ENCODE data around the gene PCYOX1L.

The PCYOX1L gene

DNA sequence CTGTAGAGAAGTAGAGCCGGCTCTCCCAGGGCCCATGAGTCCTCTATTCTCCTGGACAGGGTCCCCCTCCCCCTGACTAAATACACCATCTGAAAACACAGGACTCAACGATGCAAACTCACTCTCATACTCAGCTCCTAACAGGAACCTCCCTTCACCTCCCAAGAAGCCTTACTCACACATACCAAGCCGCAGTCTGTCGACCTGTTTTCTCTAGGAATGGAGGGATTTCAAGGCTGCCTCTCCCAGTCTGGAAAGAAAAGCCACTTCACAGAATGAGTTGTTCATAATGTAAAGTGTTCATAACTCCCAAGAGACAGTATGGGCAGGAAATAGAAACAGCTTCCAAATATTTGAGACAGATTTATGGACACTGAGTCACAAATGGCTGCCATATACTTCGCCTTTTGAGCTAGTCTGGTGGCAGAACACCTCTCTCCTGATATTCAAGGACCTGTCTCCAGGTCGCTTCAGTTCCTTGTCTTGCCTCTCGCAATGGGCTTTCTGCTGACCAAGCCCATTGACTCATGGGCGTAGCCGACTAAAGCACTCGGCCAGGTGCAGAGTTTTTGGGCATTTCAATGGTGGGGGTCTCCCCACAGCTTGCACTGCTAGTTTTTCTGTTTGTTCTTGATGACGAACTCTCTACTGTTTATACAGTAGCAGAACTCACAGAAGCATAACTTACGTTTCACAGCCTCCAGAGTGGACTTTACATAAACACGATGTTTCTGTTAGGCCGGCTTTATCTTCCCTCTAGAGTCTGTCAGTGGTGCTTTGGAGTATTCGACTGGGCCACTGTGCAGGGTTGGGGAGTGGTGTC is 46.3 kb downstream of the PCYOX1L start:
- Histone ChIP-seq H3K4me1 (peaks cover 8 to 45% (median 36%) of the 10 kb centered on the region in 10 experiments; a peak in 18 of 20 replicates), H3K9me3 (replicated peaks in 1 of 11) (no peaks in the 10 kb centered on the region), H3K4me2 (peak overlapping the region in 5 of 11 experiments; percentile 10 to 56 (median 39); a peak in 5 of 22 replicates), H3K4me3 (no peak overlapping the region), H3K9ac (no peak overlapping the region), H3K36me3 (no peaks in the 10 kb centered on the region), H3K27me3 (no peaks in the 10 kb centered on the region), H4K20me1 (no peaks in the 10 kb centered on the region), H3K27ac (no peak overlapping the region)
- TF ChIP-seq Cebpa-rat (IDR thresholded peaks at IDR 0.05): no peak

GRCh38 chr5:149404746-149405549 is 47.1 kb downstream of the PCYOX1L start:
- H3K27ac ChIP-seq: peak overlapping the region in 2 of 11 experiments; percentile 7 to 8; a peak in 4 of 22 replicates
- H3K4me3 ChIP-seq: no peak overlapping the region
- H3K4me2 ChIP-seq: peak overlapping the region in 9 of 11 experiments; percentile 7 to 56 (median 30); a peak in 14 of 22 replicates
- H3K27me3 ChIP-seq: no peaks in the 10 kb centered on the region
- no peaks in the 10 kb centered on the region for H3K9me3 ChIP-seq (replicated peaks in 1 of 11)
- 0 out of 22 replicates have a peak overlapping the region, but pooled peaks of 1 of the 11 experiments have one; percentile 7 for H3K9ac ChIP-seq
- no peak for TF ChIP-seq Cebpa-rat (IDR thresholded peaks at IDR 0.05)
- no peaks in the 10 kb centered on the region for H3K36me3 ChIP-seq
- H4K20me1 ChIP-seq: no peaks in the 10 kb centered on the region
- H3K4me1 ChIP-seq: peaks cover 8 to 45% (median 36%) of the 10 kb centered on the region in 10 experiments; a peak in 18 of 20 replicates

DNA sequence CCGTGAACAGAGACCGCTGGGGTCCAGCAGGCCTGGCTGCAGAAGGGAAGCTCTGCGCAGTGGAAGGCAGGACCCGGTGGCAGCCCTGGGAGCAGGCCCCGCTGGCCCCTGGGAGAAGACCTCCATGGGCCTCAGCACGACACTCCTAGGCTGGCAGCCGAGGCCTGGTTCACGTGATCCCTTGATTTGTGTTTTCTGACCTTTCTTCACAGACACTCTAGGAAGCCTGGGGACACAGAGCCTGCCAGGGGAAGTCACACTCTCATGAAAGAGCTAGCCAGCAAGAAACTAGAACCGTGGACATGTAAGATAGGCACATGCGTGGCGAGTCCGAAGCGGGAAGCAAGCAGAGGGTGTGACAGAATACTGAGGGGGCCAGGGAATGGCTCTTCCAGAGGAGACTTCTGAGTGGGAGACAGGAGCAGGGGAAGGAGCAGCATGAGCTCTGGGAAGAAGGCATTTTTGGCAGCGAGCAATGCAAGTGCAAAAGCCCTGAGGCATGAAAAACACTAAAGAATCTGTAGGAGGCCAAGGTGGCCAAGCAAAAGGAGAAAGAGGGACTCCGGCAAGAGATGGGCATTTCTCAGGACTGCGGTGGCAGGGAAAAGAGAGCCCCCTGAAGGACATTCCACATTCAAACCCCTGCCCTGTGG is 47.8 kb downstream of the PCYOX1L start:
- Histone ChIP-seq H3K9ac (0 out of 22 replicates have a peak overlapping the region, but pooled peaks of 1 of the 11 experiments have one; percentile 7), H3K4me2 (peak overlapping the region in 8 of 11 experiments; percentile 7 to 56 (median 31); a peak in 10 of 22 replicates), H3K27ac (peak overlapping the region in 2 of 11 experiments; percentile 7 to 8; a peak in 3 of 22 replicates)

GRCh38 chr5:149406203-149406978 is 48.5 kb downstream of the PCYOX1L start:
- peaks cover under 1 to 42% (median 31%) of the 10 kb centered on the region in 10 experiments; a peak in 17 of 20 replicates for H3K4me1 ChIP-seq
- no peaks in the 10 kb centered on the region for H3K27me3 ChIP-seq
- no peaks in the 10 kb centered on the region for H4K20me1 ChIP-seq
- no peaks in the 10 kb centered on the region for H3K9me3 ChIP-seq (replicated peaks in 1 of 11)
- H3K27ac ChIP-seq: 0 out of 22 replicates have a peak overlapping the region, but pooled peaks of 1 of the 11 experiments have one; percentile 3
- no peak for TF ChIP-seq Cebpa-rat (IDR thresholded peaks at IDR 0.05)
- no peak overlapping the region for H3K9ac ChIP-seq
- H3K4me3 ChIP-seq: no peak overlapping the region
- H3K36me3 ChIP-seq: no peaks in the 10 kb centered on the region
- peak overlapping the region in 5 of 11 experiments; percentile 3 to 41 (median 22); a peak in 5 of 22 replicates for H3K4me2 ChIP-seq

More for the DNA sequence above, 47.8 kb downstream of the PCYOX1L start:
- Histone ChIP-seq H3K27me3 (no peaks in the 10 kb centered on the region), H4K20me1 (no peaks in the 10 kb centered on the region), H3K9me3 (replicated peaks in 1 of 11) (no peaks in the 10 kb centered on the region), H3K4me3 (no peak overlapping the region), H3K4me1 (peaks cover 8 to 42% (median 33%) of the 10 kb centered on the region in 10 experiments; a peak in 18 of 20 replicates), H3K36me3 (no peaks in the 10 kb centered on the region)
- no peak for TF ChIP-seq Cebpa-rat (IDR thresholded peaks at IDR 0.05)

DNA sequence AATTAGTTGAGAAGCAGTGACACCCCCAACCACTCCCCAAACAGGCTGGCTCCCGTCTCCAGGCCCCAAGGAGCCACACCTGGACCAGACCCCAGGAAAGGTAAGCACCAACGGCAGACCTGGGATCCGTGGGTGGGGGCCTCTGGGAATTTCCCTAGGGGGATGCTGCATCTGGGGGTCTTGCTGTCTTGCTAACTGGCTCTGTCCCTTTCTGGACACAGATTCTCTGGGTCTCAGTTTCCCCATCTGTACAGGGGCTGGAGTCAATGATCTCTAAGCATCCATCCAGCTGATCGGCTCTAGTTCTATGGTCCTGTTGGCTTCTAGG is 49.1 kb downstream of the PCYOX1L start:
- Histone ChIP-seq H3K4me1 (peaks cover 0 to 37% (median 29%) of the 10 kb centered on the region in 10 experiments; a peak in 14 of 20 replicates), H3K4me2 (peak overlapping the region in 5 of 11 experiments; percentile 3 to 41 (median 22); a peak in 5 of 22 replicates), H3K9ac (no peak overlapping the region), H3K9me3 (replicated peaks in 1 of 11) (no peaks in the 10 kb centered on the region), H3K27ac (no peak overlapping the region), H3K4me3 (no peak overlapping the region), H4K20me1 (no peaks in the 10 kb centered on the region), H3K36me3 (no peaks in the 10 kb centered on the region), H3K27me3 (no peaks in the 10 kb centered on the region)
- TF ChIP-seq Cebpa-rat (IDR thresholded peaks at IDR 0.05): no peak

- no peak overlapping the region for H3K27ac ChIP-seq
- no peaks in the 10 kb centered on the region for H3K27me3 ChIP-seq
- no peak overlapping the region for H3K9ac ChIP-seq
- H4K20me1 ChIP-seq: no peaks in the 10 kb centered on the region
- no peak overlapping the region for H3K4me3 ChIP-seq
- TF ChIP-seq Cebpa-rat (IDR thresholded peaks at IDR 0.05): no peak
- peak overlapping the region in 3 of 11 experiments; percentile 6 to 31 (median 12); a peak in 2 of 22 replicates for H3K4me2 ChIP-seq
- peaks cover 0 to 37% (median 29%) of the 10 kb centered on the region in 10 experiments; a peak in 14 of 20 replicates for H3K4me1 ChIP-seq
- H3K9me3 ChIP-seq (replicated peaks in 1 of 11): no peaks in the 10 kb centered on the region
- H3K36me3 ChIP-seq: no peaks in the 10 kb centered on the region
Measured at GRCh38 chr5:149407323-149408251, 49.7 kb downstream of the PCYOX1L start.

DNA sequence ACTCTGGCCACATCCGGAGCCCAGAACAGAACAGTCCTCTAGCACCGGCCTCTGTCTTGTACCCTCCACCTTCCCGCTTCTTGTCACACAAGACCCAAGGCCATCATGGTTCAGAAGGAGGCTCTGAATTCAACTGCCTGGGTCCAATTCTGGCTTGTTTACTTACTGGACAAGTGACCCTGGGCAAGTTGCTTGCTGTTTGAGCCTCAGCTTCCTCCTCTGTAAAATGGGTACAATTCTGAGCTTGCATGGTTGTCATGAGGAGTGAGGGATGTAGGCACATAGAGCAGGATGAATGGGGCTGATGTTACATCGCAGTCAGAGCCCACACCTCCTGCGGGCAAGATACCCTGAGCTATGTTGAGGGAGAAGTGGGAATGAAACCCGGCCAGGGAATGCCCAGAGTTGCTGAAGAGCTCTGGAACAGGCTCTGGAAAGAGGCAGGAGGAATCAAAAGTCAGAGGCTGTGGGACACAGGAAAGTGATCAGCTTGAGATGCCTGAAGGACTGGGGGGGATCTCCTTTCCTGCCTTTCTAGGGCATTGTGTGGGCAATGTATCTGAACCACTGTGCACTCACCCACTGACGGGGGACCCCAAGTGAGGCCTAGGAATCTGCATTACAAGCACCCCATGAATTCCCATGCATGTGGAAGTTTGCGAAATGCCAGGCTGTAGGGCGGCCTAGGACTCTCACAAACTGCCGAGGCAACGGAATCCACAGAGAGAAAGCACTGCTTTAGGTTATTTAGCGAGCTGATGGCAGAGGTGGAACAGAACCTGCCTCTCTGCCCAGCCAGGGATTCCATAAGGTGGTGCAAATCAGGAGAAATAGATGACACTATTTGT is 50.6 kb downstream of the PCYOX1L start:
- H3K27me3 ChIP-seq: no peaks in the 10 kb centered on the region
- no peaks in the 10 kb centered on the region for H3K9me3 ChIP-seq (replicated peaks in 1 of 11)
- TF ChIP-seq Cebpa-rat (IDR thresholded peaks at IDR 0.05): no peak
- H4K20me1 ChIP-seq: no peaks in the 10 kb centered on the region
- H3K36me3 ChIP-seq: no peaks in the 10 kb centered on the region
- H3K9ac ChIP-seq: no peak overlapping the region
- H3K4me3 ChIP-seq: no peak overlapping the region
- no peak overlapping the region for H3K4me2 ChIP-seq
- H3K27ac ChIP-seq: no peak overlapping the region
- H3K4me1 ChIP-seq: peaks cover 0 to 39% (median 29%) of the 10 kb centered on the region in 10 experiments; a peak in 14 of 20 replicates

All from BLaER1 treated with 17β-estradiol and CSF1 and Interleukin-3, amounts not matched to agents 10 nM and 100 nM (cell line).